ENCODE results near the gene AHI1. TPM values are rescaled to one million over a fixed set of nuclear protein-coding genes. Genes with fewer than 3 reads are reported as not detected.

The AHI1 gene
- total and polyA plus RNA-seq, 2 of the 13 experiments (the other 11 are each of a cell fraction or from before 2014, with no cell fraction given) = 7.2 to 18.6 TPM

DNA sequence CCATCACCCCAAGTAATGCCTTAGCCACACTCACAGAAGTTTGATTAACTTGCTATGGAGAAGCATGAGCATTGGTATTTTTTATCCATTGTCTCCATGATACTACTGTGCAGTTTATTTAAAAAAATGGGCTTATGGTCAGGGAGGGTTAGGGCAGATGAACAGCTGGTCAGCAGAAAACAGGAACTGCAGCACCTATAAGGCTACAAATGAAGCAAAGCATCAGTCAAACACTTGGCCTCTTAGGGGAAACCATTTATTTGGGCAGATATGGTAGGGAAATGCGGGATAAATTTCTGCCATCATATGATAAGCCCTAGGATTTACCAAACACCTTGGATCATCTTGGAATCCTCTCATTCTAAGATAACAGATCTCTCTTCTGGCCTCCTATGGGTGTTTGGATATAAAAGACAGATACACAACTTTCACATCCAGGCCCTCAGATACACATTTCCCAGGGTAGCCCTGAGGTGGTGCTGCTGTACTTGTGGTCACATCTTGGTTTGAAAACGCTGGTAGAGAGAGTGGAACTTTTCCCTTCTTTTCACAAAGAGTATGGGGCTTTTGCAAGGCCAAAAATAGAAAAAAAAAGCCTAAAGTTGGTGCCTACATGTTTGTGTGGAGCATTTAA is 42.8 kb upstream of the AHI1 start:
- no peak for FAIRE-seq
- H3K9me3 ChIP-seq (ENCODE audit: low read length) = no peaks in the 10 kb centered on the region
- ChIA-PET POLR2A (no interaction called here), CTCF (ENCODE audit: low intra/inter-chr PET ratio, low total read pairs) (no interaction called here)
- H3K9ac ChIP-seq (ENCODE audit: insufficient read depth, low read depth, low read length) = no peak overlapping the region
- no peaks in the 10 kb centered on the region for H3K27me3 ChIP-seq (ENCODE audit: control insufficient read depth in 1 of 2, insufficient read depth in 2 of 2, low read length in 2 of 2)
- no peaks in the 10 kb centered on the region for H3K36me3 ChIP-seq (replicated peaks in 1 of 2; ENCODE audit: control insufficient read depth in 1 of 2, insufficient read depth in 2 of 2, low read length in 2 of 2)
- no peak overlapping the region for H2AFZ ChIP-seq (ENCODE audit: low read length)
- DNase-seq (ENCODE audit: low spot score) = no peak
- no peak overlapping the region for H3K4me2 ChIP-seq (ENCODE audit: low read depth, low read length)
- H3K4me3 ChIP-seq (replicated peaks in 1 of 3; ENCODE audit: insufficient read depth in 1 of 3, low read depth in 2 of 3, low read length in 3 of 3) = no peak overlapping the region
- BruUV-seq (replicated peaks) = no TSS peak
- intact Hi-C loops (cut with micrococcal nuclease; ENCODE audit: unreplicated experiment) = no loop called here
- WGBS (ENCODE audit: low lambda C conversion rate) = 0% methylated on average over 2 of the region's 2 CpGs
- H3K79me2 ChIP-seq (ENCODE audit: insufficient read depth, low read length) = no peaks in the 10 kb centered on the region
- no peak overlapping the region for H3K27ac ChIP-seq (ENCODE audit: extremely low read length, insufficient read depth, low read length)
- ATAC-seq = no peak
- in situ Hi-C loops (cut with HindIII; ENCODE audit: extremely low pct_ligation_motif_present, low pct_unique_long_range_greater_than_20kb) = loop anchor here (25.0 kb wide), 1 partner anchor 772 kb away; no protein-coding TSS in a partner anchor
- H4K20me1 ChIP-seq (ENCODE audit: insufficient read depth, low read length) = no peaks in the 10 kb centered on the region
- no peaks in the 10 kb centered on the region for H3K4me1 ChIP-seq (ENCODE audit: insufficient read depth, low read length)
- TF ChIP-seq, protein P1, sequence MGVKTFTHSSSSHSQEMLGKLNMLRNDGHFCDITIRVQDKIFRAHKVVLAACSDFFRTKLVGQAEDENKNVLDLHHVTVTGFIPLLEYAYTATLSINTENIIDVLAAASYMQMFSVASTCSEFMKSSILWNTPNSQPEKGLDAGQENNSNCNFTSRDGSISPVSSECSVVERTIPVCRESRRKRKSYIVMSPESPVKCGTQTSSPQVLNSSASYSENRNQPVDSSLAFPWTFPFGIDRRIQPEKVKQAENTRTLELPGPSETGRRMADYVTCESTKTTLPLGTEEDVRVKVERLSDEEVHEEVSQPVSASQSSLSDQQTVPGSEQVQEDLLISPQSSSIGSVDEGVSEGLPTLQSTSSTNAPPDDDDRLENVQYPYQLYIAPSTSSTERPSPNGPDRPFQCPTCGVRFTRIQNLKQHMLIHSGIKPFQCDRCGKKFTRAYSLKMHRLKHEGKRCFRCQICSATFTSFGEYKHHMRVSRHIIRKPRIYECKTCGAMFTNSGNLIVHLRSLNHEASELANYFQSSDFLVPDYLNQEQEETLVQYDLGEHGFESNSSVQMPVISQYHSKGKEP (CRISPR knock-in tag; IDR thresholded peaks at IDR 0.05) = no peak
- TF ChIP-seq SRY (CRISPR knock-in tag; IDR thresholded peaks at IDR 0.05) (no peak), PTBP1 (IDR thresholded peaks at IDR 0.05; ENCODE audit: low read depth, low read length, poor library complexity, severe bottlenecking) (no peak), ZBTB33 (CRISPR knock-in tag; IDR thresholded peaks at IDR 0.05) (no peak), ASH2L (IDR thresholded peaks at IDR 0.05; ENCODE audit: insufficient read length, low read depth, low read length) (no peak), NFKBIZ (CRISPR knock-in tag; IDR thresholded peaks at IDR 0.05) (no peak), GABPB1 (CRISPR knock-in tag; IDR thresholded peaks at IDR 0.05) (no peak), ZNF598 (CRISPR knock-in tag; IDR thresholded peaks at IDR 0.05; ENCODE audit: borderline replicate concordance) (no peak), ZFP82 (CRISPR knock-in tag; IDR thresholded peaks at IDR 0.05; ENCODE audit: borderline replicate concordance) (no peak), ZNF576 (CRISPR knock-in tag; IDR thresholded peaks at IDR 0.05) (no peak), CC2D1A (CRISPR knock-in tag; IDR thresholded peaks at IDR 0.05) (no peak), PHF21A (CRISPR knock-in tag; IDR thresholded peaks at IDR 0.05) (no peak), ZNF558 (CRISPR knock-in tag; IDR thresholded peaks at IDR 0.05; ENCODE audit: borderline replicate concordance) (no peak), HIVEP1 (CRISPR knock-in tag; IDR thresholded peaks at IDR 0.05) (no peak)
- TF ChIP-seq, protein P2, sequence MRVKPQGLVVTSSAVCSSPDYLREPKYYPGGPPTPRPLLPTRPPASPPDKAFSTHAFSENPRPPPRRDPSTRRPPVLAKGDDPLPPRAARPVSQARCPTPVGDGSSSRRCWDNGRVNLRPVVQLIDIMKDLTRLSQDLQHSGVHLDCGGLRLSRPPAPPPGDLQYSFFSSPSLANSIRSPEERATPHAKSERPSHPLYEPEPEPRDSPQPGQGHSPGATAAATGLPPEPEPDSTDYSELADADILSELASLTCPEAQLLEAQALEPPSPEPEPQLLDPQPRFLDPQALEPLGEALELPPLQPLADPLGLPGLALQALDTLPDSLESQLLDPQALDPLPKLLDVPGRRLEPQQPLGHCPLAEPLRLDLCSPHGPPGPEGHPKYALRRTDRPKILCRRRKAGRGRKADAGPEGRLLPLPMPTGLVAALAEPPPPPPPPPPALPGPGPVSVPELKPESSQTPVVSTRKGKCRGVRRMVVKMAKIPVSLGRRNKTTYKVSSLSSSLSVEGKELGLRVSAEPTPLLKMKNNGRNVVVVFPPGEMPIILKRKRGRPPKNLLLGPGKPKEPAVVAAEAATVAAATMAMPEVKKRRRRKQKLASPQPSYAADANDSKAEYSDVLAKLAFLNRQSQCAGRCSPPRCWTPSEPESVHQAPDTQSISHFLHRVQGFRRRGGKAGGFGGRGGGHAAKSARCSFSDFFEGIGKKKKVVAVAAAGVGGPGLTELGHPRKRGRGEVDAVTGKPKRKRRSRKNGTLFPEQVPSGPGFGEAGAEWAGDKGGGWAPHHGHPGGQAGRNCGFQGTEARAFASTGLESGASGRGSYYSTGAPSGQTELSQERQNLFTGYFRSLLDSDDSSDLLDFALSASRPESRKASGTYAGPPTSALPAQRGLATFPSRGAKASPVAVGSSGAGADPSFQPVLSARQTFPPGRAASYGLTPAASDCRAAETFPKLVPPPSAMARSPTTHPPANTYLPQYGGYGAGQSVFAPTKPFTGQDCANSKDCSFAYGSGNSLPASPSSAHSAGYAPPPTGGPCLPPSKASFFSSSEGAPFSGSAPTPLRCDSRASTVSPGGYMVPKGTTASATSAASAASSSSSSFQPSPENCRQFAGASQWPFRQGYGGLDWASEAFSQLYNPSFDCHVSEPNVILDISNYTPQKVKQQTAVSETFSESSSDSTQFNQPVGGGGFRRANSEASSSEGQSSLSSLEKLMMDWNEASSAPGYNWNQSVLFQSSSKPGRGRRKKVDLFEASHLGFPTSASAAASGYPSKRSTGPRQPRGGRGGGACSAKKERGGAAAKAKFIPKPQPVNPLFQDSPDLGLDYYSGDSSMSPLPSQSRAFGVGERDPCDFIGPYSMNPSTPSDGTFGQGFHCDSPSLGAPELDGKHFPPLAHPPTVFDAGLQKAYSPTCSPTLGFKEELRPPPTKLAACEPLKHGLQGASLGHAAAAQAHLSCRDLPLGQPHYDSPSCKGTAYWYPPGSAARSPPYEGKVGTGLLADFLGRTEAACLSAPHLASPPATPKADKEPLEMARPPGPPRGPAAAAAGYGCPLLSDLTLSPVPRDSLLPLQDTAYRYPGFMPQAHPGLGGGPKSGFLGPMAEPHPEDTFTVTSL (CRISPR knock-in tag; IDR thresholded peaks at IDR 0.05; ENCODE audit: borderline replicate concordance) = no peak
